Kasumi-1 (cell line): ENCODE data around the gene PTGES2.
A peak's percentile ranks its signal among the peaks of the same experiment; 100 is the strongest.
"Not testable (repeated sequence)": the region's sequence is repeated elsewhere in the genome, so short reads cannot be mapped to it uniquely, and the experiment has no call there.

Experiments
- DNase-seq, 2 experiments: peaks; one replicate each; lab custom pipeline; 2025; lab: John Stamatoyannopoulos, UW

Gene PTGES2

GRCh38 chr9:128118971-128119665 lies 8.4 kb downstream of the PTGES2 start:
- DNase-seq = no peak

GRCh38 chr9:128118472-128118857 lies 9.1 kb downstream of the PTGES2 start:
- DNase-seq = no peak

GRCh38 chr9:128117613-128118471 lies 9.7 kb downstream of the PTGES2 start:
- peak; percentile 81 to 84 for DNase-seq

GRCh38 chr9:128116104-128117083 lies 11.1 kb downstream of the PTGES2 start:
- DNase-seq = no peak

GRCh38 chr9:128115187-128116103 lies 12.1 kb downstream of the PTGES2 start:
- DNase-seq = no peak

- DNase-seq = no peak
Observed at GRCh38 chr9:128114326-128115186, 13.0 kb downstream of the PTGES2 start.

- no peak for DNase-seq
Observed at GRCh38 chr9:128113526-128114325, 13.8 kb downstream of the PTGES2 start.

- DNase-seq = not testable (repeated sequence)
Observed at GRCh38 chr9:128111726-128112125, 15.8 kb downstream of the PTGES2 start.

GRCh38 chr9:128109050-128109709 lies 18.3 kb downstream of the PTGES2 start:
- DNase-seq = no peak

GRCh38 chr9:128108269-128109049 lies 19.1 kb downstream of the PTGES2 start:
- no peak for DNase-seq

- DNase-seq = no peak
Observed at GRCh38 chr9:128107468-128108268, 19.9 kb downstream of the PTGES2 start.

- DNase-seq = no peak
Observed at GRCh38 chr9:128106940-128107467, 20.5 kb downstream of the PTGES2 start.

GRCh38 chr9:128106181-128106939 lies 21.2 kb downstream of the PTGES2 start:
- DNase-seq = no peak

GRCh38 chr9:128105538-128106175 lies 21.9 kb downstream of the PTGES2 start:
- no peak for DNase-seq

- DNase-seq = peak; percentile 42 to 56
Observed at GRCh38 chr9:128104171-128104618, 23.3 kb downstream of the PTGES2 start.
